Measurements from ENCODE around the gene LMNA.
"Not testable (repeated sequence)": the region's sequence is repeated elsewhere in the genome, so short reads cannot be mapped to it uniquely, and the experiment has no call there.

LMNA gene

DNA sequence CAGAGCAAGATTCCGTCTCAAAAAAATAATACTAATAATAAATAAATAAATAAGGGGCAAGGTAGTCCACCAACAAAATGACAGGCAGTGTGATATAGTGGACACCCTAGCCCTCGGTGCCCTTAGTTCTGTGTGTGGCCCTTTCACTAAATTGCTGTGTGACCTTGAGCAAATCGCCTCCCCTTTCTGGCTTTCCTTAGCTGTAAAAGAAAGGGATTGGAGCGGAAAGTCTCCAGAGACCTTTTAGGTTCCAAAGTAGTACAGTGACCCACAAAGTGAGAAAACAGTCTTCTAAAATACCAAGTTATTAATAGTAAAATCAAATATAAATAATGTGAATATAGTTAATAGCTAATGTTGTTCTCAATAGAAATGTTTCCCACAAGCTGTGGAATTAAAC lies 7.6 kb downstream of the LMNA start:
- DNase-seq (ENCODE audit: low spot score), result no peak

DNA sequence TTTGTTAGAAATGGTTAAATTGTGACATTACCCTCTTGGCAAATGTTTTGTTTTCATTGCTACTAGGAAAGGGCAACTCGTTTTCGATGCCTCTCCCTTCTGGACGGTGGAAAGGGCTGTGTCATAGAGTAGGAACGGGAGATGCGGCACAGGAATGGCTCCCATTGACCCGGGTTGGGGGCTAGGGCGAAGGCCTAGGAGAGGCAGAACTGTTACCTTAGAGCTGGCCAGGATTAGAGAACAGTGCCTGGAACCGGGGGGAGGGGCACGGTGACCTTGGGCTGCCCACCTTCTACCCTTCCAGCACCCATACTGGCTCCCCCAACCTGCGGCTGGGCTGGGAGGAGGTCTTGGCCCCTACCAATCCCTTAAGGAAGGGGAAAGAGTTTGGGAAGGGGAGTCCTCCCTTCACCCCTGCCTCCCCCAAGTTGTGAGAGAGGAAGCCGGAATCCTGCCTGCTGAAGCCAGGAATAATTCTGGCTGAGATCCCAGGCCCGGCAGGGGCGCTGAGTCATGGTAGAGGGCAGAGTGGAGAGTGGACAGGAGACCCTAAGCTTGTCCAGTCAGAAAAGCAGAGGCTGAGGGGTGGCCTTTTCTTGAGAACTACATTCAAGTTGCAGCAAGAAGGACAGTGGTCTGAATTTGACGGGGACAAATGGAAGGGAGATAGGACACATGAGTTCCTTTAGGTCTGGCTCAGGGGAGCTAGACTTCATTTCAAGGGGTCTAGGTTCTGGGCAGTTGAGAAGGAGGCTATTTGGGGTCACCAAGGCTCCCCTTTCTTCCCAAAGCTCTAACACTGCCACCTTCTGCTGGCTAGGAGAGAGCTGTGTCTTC lies 8.2 kb downstream of the LMNA start:
- DNase-seq (ENCODE audit: low spot score), result no peak

DNA sequence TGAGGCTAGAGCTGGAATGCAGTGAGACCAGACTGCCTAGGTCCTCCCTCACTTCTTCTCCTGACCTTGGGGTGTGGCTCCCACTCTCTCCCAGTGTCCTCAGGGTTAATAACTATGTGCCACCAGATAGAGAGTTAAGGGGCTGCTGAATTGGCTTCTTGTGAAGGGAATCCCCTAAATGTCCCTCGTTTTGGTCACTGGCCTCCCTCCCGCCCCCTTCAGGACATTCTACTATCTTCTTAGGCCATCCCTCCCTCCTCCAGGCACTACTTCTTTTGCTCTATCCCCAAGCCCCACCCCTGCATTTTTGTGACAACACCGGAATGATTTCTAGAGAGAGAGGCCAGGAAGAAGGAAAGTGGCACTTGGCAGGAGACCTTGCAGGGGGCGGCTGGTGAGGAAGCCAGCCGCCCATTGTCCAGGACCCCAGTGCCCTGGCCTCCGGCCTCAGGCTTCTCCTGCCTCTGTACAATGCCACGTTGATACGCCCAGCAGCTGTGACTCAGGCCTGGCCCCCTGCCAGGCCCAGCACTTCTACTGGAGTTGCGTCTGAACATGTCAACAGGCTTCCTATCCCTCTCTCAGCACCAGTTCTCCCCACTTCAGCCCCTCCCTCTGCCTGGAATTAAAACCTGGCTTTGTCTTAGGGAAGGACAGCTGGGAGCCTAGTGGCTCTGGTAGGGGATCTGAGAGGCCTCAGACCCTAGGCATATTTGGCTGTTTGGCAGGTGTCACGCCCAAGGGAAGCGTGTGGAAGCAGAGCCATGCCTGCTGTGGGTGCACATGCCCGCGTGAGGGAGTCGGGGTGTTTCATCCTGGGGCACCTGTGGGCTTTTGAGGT lies 9.1 kb downstream of the LMNA start:
- no peak for DNase-seq (ENCODE audit: low spot score)

DNA sequence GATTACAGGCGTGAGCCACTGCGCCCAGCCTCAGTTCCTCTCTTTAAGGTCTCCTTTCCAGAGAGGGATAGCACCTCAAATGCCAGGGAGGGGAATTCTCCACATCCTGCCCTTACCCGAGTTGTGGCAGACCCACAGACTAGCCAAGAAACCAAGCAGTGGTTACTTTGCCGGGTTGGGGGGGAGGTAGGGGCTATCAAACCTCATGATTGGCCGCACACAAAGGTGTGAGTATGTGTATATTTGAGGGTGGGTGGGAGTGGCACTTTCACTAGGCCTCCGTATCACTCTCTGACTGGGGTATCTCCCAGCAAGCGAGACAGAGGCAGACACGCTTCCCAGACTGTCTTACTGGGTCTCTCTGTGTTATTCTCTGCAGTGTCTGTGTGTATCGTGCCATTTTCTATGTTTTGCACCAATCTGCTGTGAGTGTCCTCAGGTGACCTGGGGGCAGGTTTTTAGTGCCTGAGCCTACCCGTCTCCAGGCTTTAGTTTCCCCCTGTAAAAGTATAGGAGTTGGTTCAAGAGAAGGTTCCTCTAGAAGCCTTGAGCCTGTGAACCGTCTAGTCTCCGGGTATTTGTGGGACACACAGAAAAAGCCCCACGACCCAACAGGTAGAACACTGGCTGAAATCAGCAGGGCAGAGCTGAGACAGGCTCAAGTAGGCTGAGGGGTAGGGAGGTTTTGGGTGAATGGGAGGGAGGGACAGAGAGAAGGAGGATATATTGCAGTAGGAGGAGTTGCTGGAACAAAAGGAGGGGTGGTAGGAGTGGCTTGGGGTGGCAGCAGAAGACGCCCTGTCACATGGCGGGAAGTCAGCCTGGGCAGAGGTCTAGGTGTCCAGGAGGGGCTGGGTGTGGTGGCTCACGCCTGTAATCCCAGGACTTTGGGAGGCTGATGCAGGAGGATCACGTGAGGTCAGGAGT lies 10.3 kb downstream of the LMNA start:
- no peak for DNase-seq (ENCODE audit: low spot score)

DNA sequence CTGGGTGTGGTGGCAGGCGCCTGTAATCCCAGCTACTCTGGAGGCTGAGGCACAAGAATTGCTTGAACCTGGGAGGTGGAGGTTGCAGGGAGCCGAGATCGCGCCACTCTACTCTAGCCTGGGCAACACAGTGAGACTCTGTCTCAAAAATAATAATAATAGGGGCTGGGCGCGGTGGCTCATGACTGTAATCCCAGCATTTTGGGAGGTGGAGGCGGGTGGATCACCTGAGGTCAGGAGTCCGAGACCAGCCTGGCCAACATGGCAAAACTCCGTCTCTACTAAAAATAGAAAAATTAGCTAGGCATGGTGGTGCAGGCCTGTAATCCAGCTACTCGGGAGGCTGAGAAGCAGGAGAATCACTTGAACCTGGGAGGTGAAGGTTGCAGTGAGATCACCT lies 11.0 kb downstream of the LMNA start:
- not testable (repeated sequence) for DNase-seq (ENCODE audit: low spot score)

DNA sequence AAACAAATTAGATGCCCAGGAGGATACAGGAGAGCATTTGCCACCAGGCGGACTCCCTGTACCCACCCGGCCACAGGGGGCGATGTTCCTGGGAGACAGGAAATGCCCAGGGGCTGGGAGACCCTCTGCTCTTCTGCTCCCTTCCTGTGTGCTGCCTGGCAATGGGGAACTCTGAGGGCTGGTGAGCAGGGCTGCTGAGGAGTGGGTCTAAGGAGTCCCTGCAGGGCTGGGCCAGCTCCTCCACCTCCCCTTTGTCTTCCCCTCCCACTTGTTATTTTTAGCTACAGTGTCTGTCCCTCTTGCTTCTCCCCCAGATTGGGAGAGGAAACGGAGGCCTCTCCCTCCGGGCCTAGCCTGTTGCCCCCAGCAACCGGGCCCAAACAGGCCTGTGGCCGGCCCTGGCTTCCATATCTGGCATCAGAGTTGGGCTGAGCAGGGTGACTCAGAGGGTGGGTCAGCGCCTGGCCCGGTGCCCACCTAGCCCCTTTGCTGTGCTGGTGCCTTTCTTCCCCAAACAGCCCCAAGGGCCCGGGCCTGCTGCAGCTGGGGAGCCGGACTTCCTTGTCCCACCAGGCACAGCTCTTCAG lies 11.6 kb downstream of the LMNA start:
- DNase-seq (ENCODE audit: low spot score), result no peak

DNA sequence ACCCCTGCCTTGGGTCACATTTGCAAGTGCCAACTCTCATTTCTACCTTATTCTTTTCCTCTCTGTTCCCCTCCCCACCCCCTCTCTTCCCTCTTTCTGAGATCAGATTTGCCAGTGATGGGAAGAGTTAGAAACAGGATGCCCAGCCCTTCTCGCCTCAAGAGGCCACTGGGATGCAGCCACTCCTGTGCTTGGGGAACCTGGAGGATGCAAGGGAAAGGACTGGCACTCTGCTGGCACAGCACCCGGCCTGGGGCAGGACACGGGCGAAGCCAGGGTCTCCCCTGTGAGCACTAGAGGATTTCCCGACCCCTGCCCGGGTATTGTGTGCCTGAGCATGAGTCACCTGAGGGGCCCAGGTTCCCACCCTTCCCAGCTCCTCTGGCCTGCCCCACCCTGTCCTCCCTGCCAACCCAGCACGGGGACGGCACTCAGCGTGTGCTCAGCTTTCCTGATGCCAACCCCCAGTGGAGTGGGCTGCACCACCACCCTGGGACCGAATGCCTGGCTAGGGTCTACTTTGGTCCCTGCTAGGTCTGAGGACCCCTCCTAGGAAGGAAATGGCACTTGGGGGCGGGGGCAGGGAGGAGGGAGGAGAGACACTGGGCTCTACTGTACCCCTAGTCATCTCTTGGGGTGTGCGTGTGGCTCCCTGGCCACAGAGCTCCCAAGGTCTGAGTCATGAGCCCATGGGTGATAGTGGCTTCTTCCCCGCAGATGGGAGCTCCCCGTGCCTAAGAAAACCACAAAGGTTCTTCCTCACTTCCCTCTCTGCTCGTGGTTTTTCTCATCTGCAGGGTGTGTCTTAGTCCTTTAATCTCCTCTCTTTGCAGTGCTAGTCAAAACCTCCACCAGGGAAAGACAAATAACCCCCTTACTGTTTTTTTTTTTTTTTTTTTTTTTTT lies 12.4 kb downstream of the LMNA start:
- no peak for DNase-seq (ENCODE audit: low spot score)

DNA sequence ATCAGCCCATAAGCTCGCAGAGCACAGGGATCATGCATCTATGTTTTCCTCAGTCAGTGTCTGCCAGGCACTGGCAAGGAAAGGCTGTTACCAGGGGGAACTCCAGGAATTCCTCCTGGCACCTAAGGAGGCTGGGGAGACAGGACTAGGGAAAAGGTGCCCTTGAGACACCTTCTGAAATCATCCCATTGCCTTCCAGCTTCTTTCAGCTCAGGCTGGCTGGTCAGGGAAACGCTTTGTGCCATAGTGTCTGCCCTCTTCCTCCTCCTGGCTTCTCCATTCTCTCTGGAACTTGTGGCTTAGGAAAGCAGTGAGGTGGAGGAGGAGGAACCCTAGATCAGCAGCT lies 13.8 kb downstream of the LMNA start:
- DNase-seq (ENCODE audit: low spot score), result no peak

DNA sequence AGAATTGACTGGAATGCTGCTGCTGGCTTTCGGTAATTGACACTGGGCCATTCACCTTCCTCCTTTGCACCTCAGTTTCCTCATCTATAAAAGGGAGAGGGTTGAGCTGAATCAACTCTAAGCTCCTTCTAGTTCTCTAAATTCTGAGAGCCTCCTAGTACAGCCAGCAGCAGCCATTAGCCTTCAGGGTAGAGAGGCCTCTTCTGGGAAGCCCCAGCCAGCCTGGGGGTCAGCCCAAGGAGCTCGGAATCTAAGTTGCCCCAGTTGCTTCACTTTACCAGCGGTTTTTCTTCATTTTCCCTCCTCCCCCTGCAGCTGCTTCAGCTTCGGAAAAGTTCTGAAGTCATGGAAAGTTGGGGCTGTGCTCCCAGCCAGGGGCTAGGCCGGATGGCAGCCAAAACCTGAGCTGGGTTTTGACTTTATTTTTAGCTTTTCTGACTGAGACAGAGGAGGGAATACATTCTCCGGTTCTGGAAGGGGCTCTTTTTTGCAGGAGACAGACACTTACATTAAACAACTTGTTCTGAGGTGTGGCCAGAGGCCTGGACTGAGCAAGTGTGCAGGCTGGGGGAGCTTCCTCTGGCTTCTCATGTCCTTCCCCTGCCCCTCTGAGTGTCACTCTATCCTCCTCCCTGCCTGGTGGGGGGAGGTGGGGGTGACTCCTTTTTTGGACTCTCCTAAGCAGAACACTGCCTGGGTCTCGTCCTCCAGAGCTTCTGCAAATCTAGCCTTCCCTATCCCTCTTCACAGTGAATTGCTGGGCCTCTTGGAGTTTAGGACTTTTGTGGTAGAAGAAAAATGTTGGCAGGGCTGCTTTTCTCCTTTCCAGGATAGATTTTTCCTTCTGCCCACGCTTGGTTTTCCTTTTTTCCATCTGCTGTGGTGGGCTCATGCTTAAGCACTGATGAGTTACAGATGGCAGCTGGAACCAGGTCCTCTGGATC lies 14.4 kb downstream of the LMNA start:
- no peak for DNase-seq (ENCODE audit: low spot score)

DNA sequence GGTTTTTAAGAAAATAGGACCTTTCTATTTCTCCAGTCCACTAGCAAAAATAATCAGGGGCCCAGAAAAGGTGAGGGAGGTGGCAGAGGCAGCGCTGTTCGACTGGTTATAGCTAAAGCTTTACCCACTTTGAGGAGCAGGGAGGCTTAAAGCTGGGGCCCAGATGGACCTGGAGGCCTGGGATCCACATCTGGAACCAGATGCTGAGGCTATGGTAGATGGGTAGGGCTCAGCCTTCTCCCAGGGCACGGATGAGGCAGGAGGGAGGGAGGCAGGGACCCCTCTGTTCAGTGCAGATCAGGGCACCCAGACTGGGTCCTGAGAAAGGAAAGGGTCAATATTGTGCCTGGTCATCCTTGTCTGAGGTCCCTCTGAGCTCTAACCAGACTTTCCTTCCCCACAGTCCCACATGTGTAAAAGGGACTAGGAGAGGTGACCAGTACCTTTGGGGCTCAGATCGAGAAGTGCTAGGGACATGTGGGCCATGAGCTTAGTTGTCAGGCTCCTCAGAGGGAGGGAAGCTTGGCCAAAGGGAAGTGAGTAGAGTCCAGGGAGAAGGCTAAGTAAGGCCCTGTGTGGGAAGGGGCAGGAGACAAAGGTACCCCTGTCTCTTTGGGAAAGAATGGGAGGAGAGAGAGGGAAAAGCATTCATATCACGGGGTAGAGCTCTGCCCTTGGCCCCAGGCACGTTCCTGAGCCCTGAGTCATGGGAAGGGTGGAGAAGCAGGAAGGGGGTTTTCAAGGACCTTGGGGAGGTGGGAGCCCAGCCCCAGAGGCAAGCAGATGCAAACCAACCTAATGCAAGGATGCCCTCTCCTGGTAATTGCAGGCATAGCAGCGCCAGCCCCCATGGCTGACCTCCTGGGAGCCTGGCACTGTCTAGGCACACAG lies 15.4 kb downstream of the LMNA start:
- DNase-seq (ENCODE audit: low spot score), result peak; percentile 96

DNA sequence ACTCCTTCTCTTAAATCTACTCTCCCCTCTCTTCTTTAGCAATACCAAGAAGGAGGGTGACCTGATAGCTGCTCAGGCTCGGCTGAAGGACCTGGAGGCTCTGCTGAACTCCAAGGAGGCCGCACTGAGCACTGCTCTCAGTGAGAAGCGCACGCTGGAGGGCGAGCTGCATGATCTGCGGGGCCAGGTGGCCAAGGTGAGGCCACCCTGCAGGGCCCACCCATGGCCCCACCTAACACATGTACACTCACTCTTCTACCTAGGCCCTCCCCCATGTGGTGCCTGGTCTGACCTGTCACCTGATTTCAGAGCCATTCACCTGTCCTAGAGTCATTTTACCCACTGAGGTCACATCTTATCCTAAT lies 16.0 kb downstream of the LMNA start:
- no peak for DNase-seq (ENCODE audit: low spot score)

DNA sequence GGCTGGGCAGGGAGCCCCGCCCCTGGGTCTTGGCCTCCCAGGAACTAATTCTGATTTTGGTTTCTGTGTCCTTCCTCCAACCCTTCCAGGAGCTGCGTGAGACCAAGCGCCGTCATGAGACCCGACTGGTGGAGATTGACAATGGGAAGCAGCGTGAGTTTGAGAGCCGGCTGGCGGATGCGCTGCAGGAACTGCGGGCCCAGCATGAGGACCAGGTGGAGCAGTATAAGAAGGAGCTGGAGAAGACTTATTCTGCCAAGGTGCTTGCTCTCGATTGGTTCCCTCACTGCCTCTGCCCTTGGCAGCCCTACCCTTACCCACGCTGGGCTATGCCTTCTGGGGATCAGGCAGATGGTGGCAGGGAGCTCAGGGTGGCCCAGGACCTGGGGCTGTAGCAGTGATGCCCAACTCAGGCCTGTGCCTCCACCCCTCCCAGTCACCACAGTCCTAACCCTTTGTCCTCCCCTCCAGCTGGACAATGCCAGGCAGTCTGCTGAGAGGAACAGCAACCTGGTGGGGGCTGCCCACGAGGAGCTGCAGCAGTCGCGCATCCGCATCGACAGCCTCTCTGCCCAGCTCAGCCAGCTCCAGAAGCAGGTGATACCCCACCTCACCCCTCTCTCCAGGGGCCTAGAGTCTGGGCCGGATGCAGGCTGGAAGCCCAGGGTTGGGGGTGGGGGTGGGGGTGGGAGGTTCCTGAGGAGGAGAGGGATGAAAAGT lies 20.4 kb downstream of the LMNA start:
- DNase-seq (ENCODE audit: low spot score), result no peak

DNA sequence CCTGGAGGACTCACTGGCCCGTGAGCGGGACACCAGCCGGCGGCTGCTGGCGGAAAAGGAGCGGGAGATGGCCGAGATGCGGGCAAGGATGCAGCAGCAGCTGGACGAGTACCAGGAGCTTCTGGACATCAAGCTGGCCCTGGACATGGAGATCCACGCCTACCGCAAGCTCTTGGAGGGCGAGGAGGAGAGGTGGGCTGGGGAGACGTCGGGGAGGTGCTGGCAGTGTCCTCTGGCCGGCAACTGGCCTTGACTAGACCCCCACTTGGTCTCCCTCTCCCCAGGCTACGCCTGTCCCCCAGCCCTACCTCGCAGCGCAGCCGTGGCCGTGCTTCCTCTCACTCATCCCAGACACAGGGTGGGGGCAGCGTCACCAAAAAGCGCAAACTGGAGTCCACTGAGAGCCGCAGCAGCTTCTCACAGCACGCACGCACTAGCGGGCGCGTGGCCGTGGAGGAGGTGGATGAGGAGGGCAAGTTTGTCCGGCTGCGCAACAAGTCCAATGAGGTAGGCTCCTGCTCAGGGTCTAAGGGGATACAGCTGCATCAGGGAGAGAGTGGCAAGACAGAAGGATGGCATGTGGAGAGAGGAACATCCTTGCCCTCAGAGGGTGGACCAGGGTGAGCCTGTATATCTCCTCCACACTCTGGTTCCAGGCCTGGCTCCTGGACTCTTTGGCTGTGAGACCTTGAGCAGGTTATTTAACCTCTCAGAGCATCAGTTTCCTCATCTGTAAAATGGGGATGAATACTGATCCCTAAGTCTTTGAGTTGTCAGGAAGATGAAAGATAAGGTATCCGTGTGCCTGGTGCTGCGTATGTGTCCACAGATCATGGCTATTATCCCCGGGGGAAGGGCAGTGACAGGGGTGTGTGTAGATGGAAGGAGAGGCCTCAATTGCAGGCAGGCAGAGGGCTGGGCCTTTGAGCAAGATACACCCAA lies 21.7 kb downstream of the LMNA start:
- DNase-seq (ENCODE audit: low spot score), result no peak

DNA sequence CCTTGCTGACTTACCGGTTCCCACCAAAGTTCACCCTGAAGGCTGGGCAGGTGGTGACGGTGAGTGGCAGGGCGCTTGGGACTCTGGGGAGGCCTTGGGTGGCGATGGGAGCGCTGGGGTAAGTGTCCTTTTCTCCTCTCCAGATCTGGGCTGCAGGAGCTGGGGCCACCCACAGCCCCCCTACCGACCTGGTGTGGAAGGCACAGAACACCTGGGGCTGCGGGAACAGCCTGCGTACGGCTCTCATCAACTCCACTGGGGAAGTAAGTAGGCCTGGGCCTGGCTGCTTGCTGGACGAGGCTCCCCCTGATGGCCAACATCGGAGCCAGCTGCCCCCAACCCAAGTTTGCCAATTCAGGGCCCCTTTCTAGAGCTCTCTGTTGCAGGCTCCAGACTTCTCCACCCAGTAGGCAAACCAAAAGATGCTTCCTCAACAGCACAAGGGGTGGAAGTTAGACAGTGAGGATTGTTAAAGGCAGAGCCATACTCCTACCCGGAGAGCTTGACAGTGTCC lies 22.5 kb downstream of the LMNA start:
- no peak for DNase-seq (ENCODE audit: low spot score)

DNA sequence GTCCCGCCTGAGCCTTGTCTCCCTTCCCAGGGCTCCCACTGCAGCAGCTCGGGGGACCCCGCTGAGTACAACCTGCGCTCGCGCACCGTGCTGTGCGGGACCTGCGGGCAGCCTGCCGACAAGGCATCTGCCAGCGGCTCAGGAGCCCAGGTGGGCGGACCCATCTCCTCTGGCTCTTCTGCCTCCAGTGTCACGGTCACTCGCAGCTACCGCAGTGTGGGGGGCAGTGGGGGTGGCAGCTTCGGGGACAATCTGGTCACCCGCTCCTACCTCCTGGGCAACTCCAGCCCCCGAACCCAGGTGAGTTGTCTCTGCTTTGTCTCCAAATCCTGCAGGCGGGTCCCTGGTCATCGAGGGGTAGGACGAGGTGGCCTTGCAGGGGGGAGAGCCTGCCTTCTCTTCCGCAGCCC lies 24.0 kb downstream of the LMNA start:
- no peak for DNase-seq (ENCODE audit: low spot score)

DNA sequence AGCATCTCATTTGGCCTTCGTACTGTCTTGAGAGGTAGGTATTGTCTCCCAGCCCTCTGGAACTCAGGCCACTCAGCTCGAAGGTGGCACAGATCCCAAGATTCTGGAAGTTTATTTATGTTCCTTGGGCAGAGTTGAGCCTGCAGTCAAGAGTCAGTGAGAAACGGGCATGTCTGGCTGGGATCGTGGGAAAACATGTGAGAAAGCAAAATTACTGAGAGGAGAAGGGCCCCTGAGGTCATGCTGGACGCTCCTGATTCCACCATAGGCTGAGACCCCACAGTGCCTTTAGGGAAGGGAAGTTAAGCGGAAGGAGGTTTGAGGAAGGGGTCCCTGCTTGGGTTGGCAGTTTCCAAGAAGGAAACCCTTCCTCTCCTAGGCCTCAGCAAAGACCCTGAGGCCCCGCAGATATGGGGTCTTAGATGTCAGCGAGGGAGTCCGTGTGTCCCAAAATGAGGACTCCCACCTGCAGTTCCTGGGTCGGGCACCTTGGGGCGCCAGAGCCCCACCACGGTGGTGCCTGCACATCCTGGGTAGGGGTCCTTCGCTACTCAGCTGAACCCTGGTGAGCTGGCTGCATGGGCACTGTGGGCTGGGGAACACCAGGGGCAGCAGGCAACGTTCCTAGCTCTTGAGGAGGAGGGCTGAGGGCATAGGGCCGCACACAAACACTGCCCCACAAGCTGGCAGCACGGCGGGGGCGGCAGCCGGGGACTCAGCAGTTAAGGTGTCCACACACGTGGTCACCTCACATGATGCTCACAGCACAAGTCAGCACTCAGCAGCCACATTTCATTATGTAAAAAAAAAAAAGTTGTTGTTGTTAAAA lies 26.6 kb downstream of the LMNA start:
- peak; percentile 89 for DNase-seq (ENCODE audit: low spot score)
